ENCODE results near the gene HMGCR. TPM values are rescaled to one million over a fixed set of nuclear protein-coding genes. Genes with fewer than 3 reads are reported as not detected.

HMGCR gene
- total and polyA plus RNA-seq, 2 donors (not counting 1 experiment from before 2014, with no cell fraction given): 8.1 to 55.7 TPM

- no peak overlapping the region for H3K4me3 Mint-ChIP-seq
These were observed 28.7 kb downstream of the HMGCR start for GRCh38 chr5:75365740-75366139.

GRCh38 chr5:75366787-75367186, 29.8 kb downstream of the HMGCR start:
- intact Hi-C loops (cut with micrococcal nuclease): no loop called here
- WGBS (ENCODE audit: insufficient coverage): 75% methylated on average over 9 of the region's 9 CpGs

More at GRCh38 chr5:75365740-75366139, 28.7 kb downstream of the HMGCR start:
- Histone ChIP-seq H4K20me1 (ENCODE audit: control insufficient read depth, insufficient read depth, low read length, poor library complexity, severe bottlenecking) (no peaks in the 10 kb centered on the region), H3K27me3 (replicated peaks in 1 of 4; ENCODE audit: control extremely low read depth in 1 of 4, control insufficient read depth in 3 of 4, insufficient read depth in 4 of 4, low read length in 3 of 4) (no peaks in the 10 kb centered on the region), H3K4me2 (replicated peaks; ENCODE audit: low read depth, low read length, poor library complexity, severe bottlenecking) (no peak overlapping the region), H3K4me1 (ENCODE audit: control insufficient read depth in 2 of 2, insufficient read depth in 2 of 2, low read length in 2 of 2) (no peaks in the 10 kb centered on the region), H3K9ac (ENCODE audit: low read length) (no peak overlapping the region), H3K36me3 (replicated peaks in 1 of 2; ENCODE audit: control extremely low read depth in 1 of 2, control insufficient read depth in 1 of 2, extremely low read depth in 1 of 2, insufficient read depth in 2 of 2, low read length in 1 of 2) (peaks cover 0 to 9% of the 10 kb centered on the region in 2 experiments), H3K79me2 (ENCODE audit: control insufficient read depth, insufficient read depth, low read length) (no peaks in the 10 kb centered on the region), H3K9me3 (ENCODE audit: control extremely low read depth in 1 of 3, control insufficient read depth in 2 of 3, insufficient read depth in 1 of 3, low read length in 2 of 3) (no peaks in the 10 kb centered on the region), H3K27ac (ENCODE audit: low read length in 2 of 2) (no peak overlapping the region), H3K4me3 (ENCODE audit: control extremely low read depth in 1 of 5, extremely low read depth in 1 of 5, insufficient read depth in 1 of 5, low read depth in 2 of 5, low read length in 4 of 5) (no peak overlapping the region), H2AFZ (ENCODE audit: insufficient read depth, low read depth, low read length, poor library complexity, severe bottlenecking) (no peak overlapping the region)
- no peaks in the 10 kb centered on the region for H3K27me3 Mint-ChIP-seq
- peaks cover 4% of the 10 kb centered on the region for H3K4me1 Mint-ChIP-seq
- intact Hi-C loops (cut with micrococcal nuclease): no loop called here
- DNase-seq (no peak), ATAC-seq (ENCODE audit: low read depth) (no peak)
- ChIA-PET POLR2A (interaction anchor here (0.6 kb wide), 1 partner anchor 51 kb away, joined by 9 read pairs; no protein-coding TSS in a partner anchor), CTCF (no interaction called here)
- WGBS (ENCODE audit: insufficient coverage): 57% methylated on average over 1 of the region's 1 CpG
- TF ChIP-seq EZH2 (IDR thresholded peaks at IDR 0.05; ENCODE audit: borderline replicate concordance, insufficient read depth, low read depth, low read length, poor library complexity, severe bottlenecking): no peak
- TF ChIP-seq, protein P1, sequence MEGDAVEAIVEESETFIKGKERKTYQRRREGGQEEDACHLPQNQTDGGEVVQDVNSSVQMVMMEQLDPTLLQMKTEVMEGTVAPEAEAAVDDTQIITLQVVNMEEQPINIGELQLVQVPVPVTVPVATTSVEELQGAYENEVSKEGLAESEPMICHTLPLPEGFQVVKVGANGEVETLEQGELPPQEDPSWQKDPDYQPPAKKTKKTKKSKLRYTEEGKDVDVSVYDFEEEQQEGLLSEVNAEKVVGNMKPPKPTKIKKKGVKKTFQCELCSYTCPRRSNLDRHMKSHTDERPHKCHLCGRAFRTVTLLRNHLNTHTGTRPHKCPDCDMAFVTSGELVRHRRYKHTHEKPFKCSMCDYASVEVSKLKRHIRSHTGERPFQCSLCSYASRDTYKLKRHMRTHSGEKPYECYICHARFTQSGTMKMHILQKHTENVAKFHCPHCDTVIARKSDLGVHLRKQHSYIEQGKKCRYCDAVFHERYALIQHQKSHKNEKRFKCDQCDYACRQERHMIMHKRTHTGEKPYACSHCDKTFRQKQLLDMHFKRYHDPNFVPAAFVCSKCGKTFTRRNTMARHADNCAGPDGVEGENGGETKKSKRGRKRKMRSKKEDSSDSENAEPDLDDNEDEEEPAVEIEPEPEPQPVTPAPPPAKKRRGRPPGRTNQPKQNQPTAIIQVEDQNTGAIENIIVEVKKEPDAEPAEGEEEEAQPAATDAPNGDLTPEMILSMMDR (IDR thresholded peaks at IDR 0.05): no peak
- H3K9me3 Mint-ChIP-seq (ENCODE audit: insufficient read depth): no peaks in the 10 kb centered on the region
- H3K27ac Mint-ChIP-seq: no peak overlapping the region

More at GRCh38 chr5:75366787-75367186, 29.8 kb downstream of the HMGCR start:
- H3K27me3 Mint-ChIP-seq: no peaks in the 10 kb centered on the region
- TF ChIP-seq, protein P1 (IDR thresholded peaks at IDR 0.05): no peak
- no peak for TF ChIP-seq EZH2 (IDR thresholded peaks at IDR 0.05; ENCODE audit: borderline replicate concordance, insufficient read depth, low read depth, low read length, poor library complexity, severe bottlenecking)
- Histone ChIP-seq H3K27me3 (replicated peaks in 1 of 4; ENCODE audit: control extremely low read depth in 1 of 4, control insufficient read depth in 3 of 4, insufficient read depth in 4 of 4, low read length in 3 of 4) (no peaks in the 10 kb centered on the region), H4K20me1 (ENCODE audit: control insufficient read depth, insufficient read depth, low read length, poor library complexity, severe bottlenecking) (no peaks in the 10 kb centered on the region), H3K4me2 (replicated peaks; ENCODE audit: low read depth, low read length, poor library complexity, severe bottlenecking) (no peak overlapping the region), H3K36me3 (replicated peaks in 1 of 2; ENCODE audit: control extremely low read depth in 1 of 2, control insufficient read depth in 1 of 2, extremely low read depth in 1 of 2, insufficient read depth in 2 of 2, low read length in 1 of 2) (no peaks in the 10 kb centered on the region), H3K4me1 (ENCODE audit: control insufficient read depth in 2 of 2, insufficient read depth in 2 of 2, low read length in 2 of 2) (no peaks in the 10 kb centered on the region), H3K9ac (ENCODE audit: low read length) (no peak overlapping the region), H3K79me2 (ENCODE audit: control insufficient read depth, insufficient read depth, low read length) (no peaks in the 10 kb centered on the region), H3K9me3 (ENCODE audit: control extremely low read depth in 1 of 3, control insufficient read depth in 2 of 3, insufficient read depth in 1 of 3, low read length in 2 of 3) (no peaks in the 10 kb centered on the region), H2AFZ (ENCODE audit: insufficient read depth, low read depth, low read length, poor library complexity, severe bottlenecking) (no peak overlapping the region), H3K27ac (ENCODE audit: low read length in 2 of 2) (no peak overlapping the region), H3K4me3 (ENCODE audit: control extremely low read depth in 1 of 5, extremely low read depth in 1 of 5, insufficient read depth in 1 of 5, low read depth in 2 of 5, low read length in 4 of 5) (no peak overlapping the region)
- peak overlapping the region; percentile 1 for H3K4me3 Mint-ChIP-seq
- ATAC-seq (ENCODE audit: low read depth): no peak
- peaks cover 4% of the 10 kb centered on the region for H3K4me1 Mint-ChIP-seq
- ChIA-PET POLR2A (no interaction called here), CTCF (no interaction called here)
- H3K9me3 Mint-ChIP-seq (ENCODE audit: insufficient read depth): no peaks in the 10 kb centered on the region
- DNase-seq: no peak
- H3K27ac Mint-ChIP-seq: no peak overlapping the region

All from B cell (primary cell).